Central memory CD8-positive, alpha-beta T cell (primary cell): Measurements from ENCODE around the gene VGLL4.

ENCODE experiments used
- ATAC-seq: fragments of 150-1000 bp; cut with Tn5 transposase; replicated peaks from 2 replicates; pipeline ENCODE4 v1.10.0; 2022; ENCODE audit warnings: mild to moderate bottlenecking, moderate FRiP score, moderate number of reproducible peaks; ENCODE audit not compliant: poor library complexity, severe bottlenecking; ENCODE audit errors: extremely low read depth
- DNase-seq, 2 donors: peaks; one replicate each; pipeline ENCODE4 v3.0.0; 2021; ENCODE audit warnings: low spot score in 2 of 2
- H3K27ac Mint-ChIP-seq: one replicate; pipeline ENCODE4 v1.8.0; 2022; ENCODE audit warnings: low read depth, mild to moderate bottlenecking, moderate library complexity, mixed read lengths
- H3K27me3 Mint-ChIP-seq: one replicate; pipeline ENCODE4 v1.8.0; 2022; ENCODE audit warnings: mixed read lengths
- H3K36me3 Mint-ChIP-seq: one replicate; pipeline ENCODE4 v1.8.0; 2022; ENCODE audit warnings: mild to moderate bottlenecking, moderate library complexity, mixed read lengths; ENCODE audit not compliant: insufficient read depth
- H3K4me1 Mint-ChIP-seq: one replicate; pipeline ENCODE4 v1.8.0; 2022; ENCODE audit warnings: mixed read lengths
- H3K4me3 Mint-ChIP-seq: one replicate; pipeline ENCODE4 v1.8.0; 2022; ENCODE audit warnings: mild to moderate bottlenecking, moderate library complexity, mixed read lengths
- H3K9me3 Mint-ChIP-seq: one replicate; pipeline ENCODE4 v1.8.0; 2022; ENCODE audit warnings: mixed read lengths

The VGLL4 gene

GRCh38 chr3:11567516-11568467 is 75.9 kb downstream of the VGLL4 start:
- Mint-ChIP-seq H3K27ac (no peak overlapping the region), H3K4me1 (peaks cover 21% of the 10 kb centered on the region), H3K27me3 (no peaks in the 10 kb centered on the region), H3K9me3 (no peaks in the 10 kb centered on the region), H3K36me3 (peaks cover 21% of the 10 kb centered on the region), H3K4me3 (no peak overlapping the region)
- ATAC-seq (no peak), DNase-seq (no peak)

GRCh38 chr3:11566916-11567315 is 76.8 kb downstream of the VGLL4 start:
- Mint-ChIP-seq H3K4me1 (peaks cover 15% of the 10 kb centered on the region), H3K36me3 (peaks cover 20% of the 10 kb centered on the region), H3K27ac (no peak overlapping the region), H3K9me3 (no peaks in the 10 kb centered on the region), H3K4me3 (no peak overlapping the region), H3K27me3 (no peaks in the 10 kb centered on the region)
- no peak for DNase-seq
- ATAC-seq: no peak

- no peak for DNase-seq
- no peaks in the 10 kb centered on the region for H3K27me3 Mint-ChIP-seq
- ATAC-seq: no peak
- H3K36me3 Mint-ChIP-seq: peaks cover 21% of the 10 kb centered on the region
- no peak overlapping the region for H3K27ac Mint-ChIP-seq
- peaks cover 15% of the 10 kb centered on the region for H3K4me1 Mint-ChIP-seq
- H3K9me3 Mint-ChIP-seq: no peaks in the 10 kb centered on the region
- H3K4me3 Mint-ChIP-seq: no peak overlapping the region
Measured at GRCh38 chr3:11566478-11566877, 77.2 kb downstream of the VGLL4 start.

GRCh38 chr3:11565932-11566331 is 77.8 kb downstream of the VGLL4 start:
- DNase-seq (no peak), ATAC-seq (no peak)
- Mint-ChIP-seq H3K36me3 (peaks cover 21% of the 10 kb centered on the region), H3K27ac (no peak overlapping the region), H3K27me3 (no peaks in the 10 kb centered on the region), H3K4me3 (no peak overlapping the region), H3K9me3 (no peaks in the 10 kb centered on the region), H3K4me1 (peaks cover 14% of the 10 kb centered on the region)

GRCh38 chr3:11565492-11565891 is 78.2 kb downstream of the VGLL4 start:
- ATAC-seq: no peak
- Mint-ChIP-seq H3K4me3 (no peak overlapping the region), H3K36me3 (peaks cover 23% of the 10 kb centered on the region)

DNA sequence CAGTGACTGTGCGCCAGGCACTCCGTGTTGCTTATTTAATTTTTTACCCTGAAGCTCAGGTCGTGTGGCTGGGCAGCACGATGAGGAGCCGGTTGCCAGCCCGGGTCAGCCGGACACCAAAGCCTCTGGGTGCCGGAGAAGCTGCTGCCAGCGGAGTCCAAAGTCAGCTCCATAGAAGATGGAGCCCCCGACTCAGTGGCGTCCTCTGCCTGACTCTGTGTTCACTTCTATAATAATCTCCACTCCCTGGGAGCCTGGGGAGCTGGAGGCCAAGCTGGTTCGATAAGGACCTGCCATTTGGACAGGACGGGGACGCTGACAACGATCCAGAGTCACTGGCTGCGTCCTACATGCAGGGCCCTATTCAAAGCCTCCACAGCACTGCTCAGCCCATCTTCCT is 78.6 kb downstream of the VGLL4 start:
- Mint-ChIP-seq H3K36me3 (peaks cover 26% of the 10 kb centered on the region), H3K4me1 (peaks cover 6% of the 10 kb centered on the region), H3K4me3 (no peak overlapping the region), H3K27ac (no peak overlapping the region), H3K9me3 (no peaks in the 10 kb centered on the region), H3K27me3 (no peaks in the 10 kb centered on the region)
- DNase-seq: no peak
- no peak for ATAC-seq

More at GRCh38 chr3:11565492-11565891, 78.2 kb downstream of the VGLL4 start:
- Mint-ChIP-seq H3K9me3 (no peaks in the 10 kb centered on the region), H3K4me1 (peaks cover 10% of the 10 kb centered on the region), H3K27me3 (no peaks in the 10 kb centered on the region), H3K27ac (no peak overlapping the region)
- no peak for DNase-seq

DNA sequence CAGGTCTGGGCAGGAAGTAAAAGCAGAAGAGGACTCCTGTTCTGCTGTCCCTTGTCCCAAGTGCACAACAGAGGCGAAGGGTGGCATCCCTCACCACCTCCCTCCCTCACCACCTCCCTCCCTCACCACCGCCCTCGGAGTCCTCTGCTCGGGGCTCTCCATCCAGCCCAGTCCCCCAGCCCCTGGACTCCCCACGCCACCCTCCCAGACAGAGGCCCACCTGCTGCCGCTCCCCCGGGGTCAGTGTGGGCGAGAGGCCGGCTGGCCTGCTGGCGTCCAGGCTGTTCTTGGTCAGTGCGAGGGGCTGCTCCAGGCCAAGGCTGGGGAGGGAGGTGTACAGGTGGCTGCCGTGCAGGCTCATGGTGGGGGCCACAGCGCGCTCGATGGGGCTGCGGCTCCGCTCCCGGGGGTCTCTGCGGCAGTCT is 79.1 kb downstream of the VGLL4 start:
- H3K27ac Mint-ChIP-seq: no peak overlapping the region
- H3K4me3 Mint-ChIP-seq: no peak overlapping the region
- ATAC-seq (no peak), DNase-seq (no peak)
- peaks cover 6% of the 10 kb centered on the region for H3K4me1 Mint-ChIP-seq
- no peaks in the 10 kb centered on the region for H3K27me3 Mint-ChIP-seq
- H3K9me3 Mint-ChIP-seq: no peaks in the 10 kb centered on the region
- H3K36me3 Mint-ChIP-seq: peaks cover 25% of the 10 kb centered on the region

- H3K9me3 Mint-ChIP-seq: no peaks in the 10 kb centered on the region
- peak overlapping the region; percentile 7 for H3K27ac Mint-ChIP-seq
- peaks cover 6% of the 10 kb centered on the region for H3K4me1 Mint-ChIP-seq
- peaks cover 23% of the 10 kb centered on the region for H3K36me3 Mint-ChIP-seq
- H3K27me3 Mint-ChIP-seq: no peaks in the 10 kb centered on the region
- ATAC-seq: no peak
- H3K4me3 Mint-ChIP-seq: no peak overlapping the region
- no peak for DNase-seq
Measured at GRCh38 chr3:11563865-11564185, 79.9 kb downstream of the VGLL4 start.

GRCh38 chr3:11563159-11563864 is 80.4 kb downstream of the VGLL4 start:
- DNase-seq: no peak
- peaks cover 22% of the 10 kb centered on the region for H3K36me3 Mint-ChIP-seq
- H3K4me1 Mint-ChIP-seq: peaks cover 6% of the 10 kb centered on the region
- H3K27me3 Mint-ChIP-seq: no peaks in the 10 kb centered on the region
- ATAC-seq: no peak
- no peak overlapping the region for H3K4me3 Mint-ChIP-seq
- peak overlapping the region; percentile 7 for H3K27ac Mint-ChIP-seq
- no peaks in the 10 kb centered on the region for H3K9me3 Mint-ChIP-seq

GRCh38 chr3:11562277-11562881 is 81.3 kb downstream of the VGLL4 start:
- Mint-ChIP-seq H3K4me1 (peaks cover 6% of the 10 kb centered on the region), H3K27ac (no peak overlapping the region), H3K27me3 (no peaks in the 10 kb centered on the region), H3K36me3 (peaks cover 23% of the 10 kb centered on the region), H3K4me3 (no peak overlapping the region), H3K9me3 (no peaks in the 10 kb centered on the region)
- DNase-seq: no peak
- no peak for ATAC-seq

GRCh38 chr3:11560746-11561145 is 83.0 kb downstream of the VGLL4 start:
- DNase-seq (no peak), ATAC-seq (no peak)
- Mint-ChIP-seq H3K4me1 (peaks cover 6% of the 10 kb centered on the region), H3K27ac (peak overlapping the region; percentile 83), H3K4me3 (no peak overlapping the region), H3K27me3 (no peaks in the 10 kb centered on the region), H3K9me3 (no peaks in the 10 kb centered on the region), H3K36me3 (peaks cover 33% of the 10 kb centered on the region)

DNA sequence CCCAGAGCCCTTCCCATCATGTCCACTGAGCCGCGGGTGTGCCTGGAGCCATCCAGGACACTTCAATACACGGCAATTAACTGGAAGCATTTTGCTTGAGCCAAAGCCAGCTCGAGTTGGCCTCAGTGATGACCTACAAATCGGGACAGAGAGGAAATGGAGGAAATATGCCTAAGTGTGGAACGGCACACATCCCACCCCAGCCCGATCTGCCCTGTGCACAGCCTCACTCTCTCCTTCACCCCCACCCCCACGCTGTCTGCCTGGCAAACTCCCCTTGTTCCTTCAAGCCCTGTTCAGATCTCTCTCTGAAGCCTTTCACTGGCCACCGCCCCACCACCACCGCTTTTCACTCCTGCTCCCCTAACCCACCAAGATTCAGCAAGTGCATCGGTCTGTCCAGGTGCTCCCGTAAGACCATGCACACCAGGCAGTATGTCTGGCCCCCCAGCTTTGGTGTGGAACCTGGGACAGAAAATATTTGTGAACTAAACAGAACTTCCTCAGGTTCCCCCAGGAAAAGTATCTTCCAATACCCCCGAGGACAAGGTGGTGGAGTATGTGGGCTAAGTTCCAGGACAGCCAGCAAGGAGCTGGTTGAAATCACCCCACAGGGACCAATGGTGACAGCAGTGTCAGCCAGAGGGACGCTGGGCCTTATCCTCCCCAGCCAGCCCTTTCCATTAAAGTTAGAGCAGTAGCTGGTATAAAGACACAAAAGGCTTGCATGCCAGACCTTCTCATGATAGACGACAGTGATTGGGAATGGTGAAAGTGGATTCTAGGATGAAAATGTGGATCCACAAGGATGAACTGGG is 83.7 kb downstream of the VGLL4 start:
- no peak overlapping the region for H3K4me3 Mint-ChIP-seq
- no peak for ATAC-seq
- no peak for DNase-seq
- H3K27ac Mint-ChIP-seq: peak overlapping the region; percentile 83
- peaks cover 34% of the 10 kb centered on the region for H3K36me3 Mint-ChIP-seq
- no peaks in the 10 kb centered on the region for H3K9me3 Mint-ChIP-seq
- H3K4me1 Mint-ChIP-seq: peaks cover 6% of the 10 kb centered on the region
- no peaks in the 10 kb centered on the region for H3K27me3 Mint-ChIP-seq
